GM12892 (cell line): ENCODE results near the gene PABPN1.
"Not testable (repeated sequence)": the region's sequence is repeated elsewhere in the genome, so short reads cannot be mapped to it uniquely, and the experiment has no call there.

ENCODE experiments used
- DNase-seq: peaks from one replicate; pipeline ENCODE4 v3.0.0; 2011; ENCODE audit not compliant: insufficient read length
- FAIRE-seq: peaks from 2 replicates; lab custom pipeline; 2011; peaks lifted over from hg19 to GRCh38; lab: Jason Lieb, UNC
- POLR2A ChIP-seq: IDR thresholded peaks from 2 replicates; pipeline ENCODE4 v1.6.1; 2011; ENCODE audit warnings: low read depth, low read length, control low read depth
- POLR2AphosphoS5 ChIP-seq: IDR thresholded peaks from 2 replicates; pipeline ENCODE4 v1.6.1; 2011; ENCODE audit warnings: low read depth, low read length, control low read depth
- TAF1 ChIP-seq: IDR thresholded peaks from 2 replicates; pipeline ENCODE4 v1.6.1; 2011; ENCODE audit warnings: low read depth, mild to moderate bottlenecking, control low read depth, low read length, borderline replicate concordance

PABPN1 gene

DNA sequence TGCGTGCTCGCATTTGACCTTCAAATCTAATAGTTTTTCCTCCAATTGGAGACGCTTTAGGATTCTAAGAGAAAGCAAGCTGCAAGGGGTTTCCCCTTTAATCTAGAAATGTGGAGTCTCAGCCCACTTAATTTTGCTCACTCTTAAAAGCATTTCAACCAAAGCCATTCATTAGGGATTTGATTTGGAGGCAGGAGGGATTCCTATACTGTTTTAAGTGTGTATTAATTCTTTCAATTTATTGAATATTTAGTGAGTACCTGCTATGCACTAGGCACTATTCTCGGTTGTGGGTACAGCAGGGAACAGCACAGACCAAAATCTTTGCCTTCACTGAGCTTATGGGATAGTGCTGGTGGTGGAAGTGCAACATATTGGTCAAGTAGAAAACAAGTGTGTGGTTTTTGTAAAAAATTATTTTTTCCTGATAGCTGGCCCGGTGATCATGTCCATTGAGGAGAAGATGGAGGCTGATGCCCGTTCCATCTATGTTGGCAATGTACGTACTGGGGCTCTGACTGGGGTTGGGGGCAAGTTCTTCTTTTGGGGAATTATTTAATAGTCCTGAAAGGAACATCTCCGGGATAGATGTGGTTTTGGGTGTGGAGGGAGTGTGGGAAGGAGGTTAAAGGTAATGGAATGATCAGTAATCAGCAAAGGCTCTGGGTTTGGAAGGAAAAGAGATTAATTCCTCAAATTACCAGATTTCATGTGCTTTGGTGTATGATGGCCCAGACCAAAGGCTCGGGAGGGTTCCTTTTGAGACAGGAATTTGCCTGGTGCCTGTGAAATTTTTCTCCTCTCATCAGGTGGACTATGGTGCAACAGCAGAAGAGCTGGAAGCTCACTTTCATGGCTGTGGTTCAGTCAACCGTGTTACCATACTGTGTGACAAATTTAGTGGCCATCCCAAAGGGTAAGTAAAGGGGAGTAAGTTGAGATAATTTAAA is 1.6 kb downstream of the PABPN1 start:
- no peak for FAIRE-seq
- no peak for DNase-seq
- TF ChIP-seq POLR2A, result no peak
- no peak for TF ChIP-seq TAF1
- TF ChIP-seq POLR2AphosphoS5, result no peak

DNA sequence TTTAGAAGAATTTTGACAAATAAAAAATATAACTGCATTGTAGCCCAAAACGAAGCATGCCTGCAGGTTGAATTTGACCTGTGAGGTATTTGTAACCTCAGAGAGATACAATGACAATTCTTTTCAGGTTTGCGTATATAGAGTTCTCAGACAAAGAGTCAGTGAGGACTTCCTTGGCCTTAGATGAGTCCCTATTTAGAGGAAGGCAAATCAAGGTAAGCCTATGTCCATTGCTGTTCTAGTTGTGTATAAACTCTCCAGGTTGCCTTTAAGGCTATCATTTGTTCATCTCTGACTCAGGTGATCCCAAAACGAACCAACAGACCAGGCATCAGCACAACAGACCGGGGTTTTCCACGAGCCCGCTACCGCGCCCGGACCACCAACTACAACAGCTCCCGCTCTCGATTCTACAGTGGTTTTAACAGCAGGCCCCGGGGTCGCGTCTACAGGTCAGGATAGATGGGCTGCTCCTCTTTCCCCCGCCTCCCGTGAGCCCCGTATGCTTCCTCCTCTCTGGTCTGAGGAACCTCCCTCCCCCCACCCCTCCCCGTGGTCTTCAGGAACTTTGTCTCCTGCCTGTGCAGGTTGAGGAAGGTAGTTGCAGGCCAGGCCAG is 2.7 kb downstream of the PABPN1 start:
- DNase-seq, result no peak
- no peak for FAIRE-seq
- no peak for TF ChIP-seq POLR2A
- TF ChIP-seq POLR2AphosphoS5, result no peak
- no peak for TF ChIP-seq TAF1

DNA sequence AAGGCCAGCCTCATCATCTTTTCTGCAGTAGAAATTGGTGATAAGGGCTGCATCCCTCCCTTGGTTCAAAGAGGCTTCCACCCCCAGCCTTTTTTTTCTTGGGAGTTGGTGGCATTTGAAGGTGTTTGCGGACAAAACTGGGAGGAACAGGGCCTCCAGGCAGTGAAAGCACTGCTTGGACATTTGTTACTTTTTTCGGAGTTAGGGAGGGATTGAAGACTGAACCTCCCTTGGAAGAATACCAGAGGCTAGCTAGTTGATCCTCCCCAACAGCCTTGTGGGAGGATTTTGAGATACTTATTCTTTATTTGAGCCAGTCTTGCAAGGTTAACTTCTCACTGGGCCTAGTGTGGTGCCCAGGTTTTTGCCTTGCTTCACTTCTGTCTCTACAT is 3.2 kb downstream of the PABPN1 start:
- TF ChIP-seq POLR2AphosphoS5 (no peak), POLR2A (no peak), TAF1 (no peak)
- no peak for DNase-seq
- FAIRE-seq, result no peak

DNA sequence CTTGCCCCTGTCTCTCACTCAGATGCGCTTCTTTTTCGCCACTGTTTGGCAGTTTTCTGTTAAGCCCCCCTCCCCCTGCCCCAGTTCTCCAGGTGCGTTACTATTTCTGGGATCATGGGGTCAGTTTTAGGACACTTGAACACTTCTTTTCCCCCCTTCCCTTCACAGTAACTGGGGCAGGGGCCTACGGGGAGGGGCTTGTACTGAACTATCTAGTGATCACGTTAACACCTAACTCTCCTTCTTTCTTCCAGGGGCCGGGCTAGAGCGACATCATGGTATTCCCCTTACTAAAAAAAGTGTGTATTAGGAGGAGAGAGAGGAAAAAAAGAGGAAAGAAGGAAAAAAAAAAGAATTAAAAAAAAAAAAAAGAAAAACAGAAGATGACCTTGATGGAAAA is 3.7 kb downstream of the PABPN1 start:
- DNase-seq, result no peak
- TF ChIP-seq POLR2A (no peak), TAF1 (no peak), POLR2AphosphoS5 (no peak)
- no peak for FAIRE-seq

DNA sequence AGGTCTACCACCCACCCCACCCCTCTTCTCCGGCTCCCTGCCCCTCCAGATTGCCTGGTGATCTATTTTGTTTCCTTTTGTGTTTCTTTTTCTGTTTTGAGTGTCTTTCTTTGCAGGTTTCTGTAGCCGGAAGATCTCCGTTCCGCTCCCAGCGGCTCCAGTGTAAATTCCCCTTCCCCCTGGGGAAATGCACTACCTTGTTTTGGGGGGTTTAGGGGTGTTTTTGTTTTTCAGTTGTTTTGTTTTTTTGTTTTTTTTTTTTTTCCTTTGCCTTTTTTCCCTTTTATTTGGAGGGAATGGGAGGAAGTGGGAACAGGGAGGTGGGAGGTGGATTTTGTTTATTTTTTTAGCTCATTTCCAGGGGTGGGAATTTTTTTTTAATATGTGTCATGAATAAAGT is 4.5 kb downstream of the PABPN1 start:
- not testable (repeated sequence) for DNase-seq, FAIRE-seq

DNA sequence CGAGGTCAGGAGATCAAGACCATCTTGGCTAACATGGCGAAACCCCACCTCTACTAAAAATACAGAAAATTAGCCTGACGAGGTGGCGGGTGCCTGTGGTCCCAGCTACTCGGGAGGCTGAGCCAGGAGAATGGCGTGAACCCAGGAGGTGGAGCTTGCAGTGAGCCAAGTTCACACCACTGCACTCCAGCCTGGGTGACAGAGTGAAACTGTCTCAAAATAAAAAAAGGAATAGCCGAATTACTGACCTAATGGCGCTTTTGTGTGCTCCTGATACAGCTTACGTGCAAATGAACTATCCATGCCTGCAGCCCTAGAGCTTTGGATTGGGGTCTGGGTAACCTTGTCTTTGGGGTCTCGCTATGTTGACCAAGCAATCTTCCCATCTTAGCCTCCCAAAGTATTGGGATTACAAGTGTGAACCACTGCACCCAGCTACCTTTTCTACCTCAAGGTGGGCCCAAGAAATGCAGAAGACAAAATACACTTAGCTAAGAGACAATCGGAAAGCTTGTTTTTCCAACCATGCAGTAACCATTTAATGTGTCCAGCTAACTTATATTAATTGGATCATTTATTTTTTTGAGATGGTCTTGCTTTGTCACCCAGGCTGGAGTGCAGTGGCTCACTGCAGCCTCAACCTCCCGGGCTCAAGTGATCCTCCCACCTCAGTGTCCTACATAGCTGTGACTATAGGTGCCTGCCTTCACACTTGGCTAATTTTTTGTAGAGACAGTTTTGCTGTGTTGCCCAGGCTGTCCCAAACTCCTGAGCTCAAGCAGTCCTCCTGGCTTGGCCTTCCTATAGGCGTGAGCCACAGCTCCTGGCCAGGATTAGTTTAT is 5.5 kb downstream of the PABPN1 start:
- DNase-seq (no peak), FAIRE-seq (no peak)
- peak; percentile 52 for TF ChIP-seq POLR2A
- TF ChIP-seq POLR2AphosphoS5, result peak; percentile 74
- no peak for TF ChIP-seq TAF1

DNA sequence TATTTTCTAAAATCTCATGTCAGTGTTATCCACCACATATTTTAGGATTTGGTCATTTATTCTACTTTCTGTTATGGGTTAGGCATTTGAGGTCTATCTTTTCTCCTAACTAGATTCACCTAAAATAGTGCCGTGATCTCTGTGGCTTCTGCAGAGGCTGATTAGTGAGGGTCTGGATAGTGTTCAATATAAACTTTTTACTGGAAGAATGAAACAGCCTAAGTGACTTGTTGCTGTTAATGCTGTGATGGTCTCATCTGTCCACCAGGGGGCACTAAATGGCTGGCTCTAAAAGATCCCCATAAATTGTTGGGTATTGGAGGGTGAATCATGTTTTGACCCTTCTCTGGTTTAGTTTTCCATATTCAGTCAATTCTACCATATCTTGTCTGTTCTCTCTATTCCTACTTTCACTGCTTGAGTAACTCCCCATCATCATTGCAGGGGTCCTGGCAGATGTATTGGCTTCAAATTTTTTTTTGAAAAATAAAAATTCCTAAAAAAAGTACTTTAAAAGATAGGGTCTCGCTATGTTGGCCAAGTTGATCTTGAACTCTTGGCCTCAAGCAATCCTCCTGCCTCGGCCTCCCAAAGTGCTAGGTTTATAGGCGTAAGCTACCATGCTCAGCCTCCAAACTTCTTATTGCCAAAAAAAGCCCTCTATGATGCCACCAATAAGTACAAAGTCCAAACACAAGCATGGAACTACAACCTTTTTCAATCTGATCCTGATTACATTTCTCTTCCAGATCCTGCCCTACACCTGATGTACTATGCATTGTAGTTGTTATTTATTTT is 6.9 kb downstream of the PABPN1 start:
- TF ChIP-seq TAF1, result no peak
- TF ChIP-seq POLR2AphosphoS5, result no peak
- TF ChIP-seq POLR2A, result no peak; the same call in 1 of the 2 replicates
- FAIRE-seq (peak; percentile 38), DNase-seq (no peak)

DNA sequence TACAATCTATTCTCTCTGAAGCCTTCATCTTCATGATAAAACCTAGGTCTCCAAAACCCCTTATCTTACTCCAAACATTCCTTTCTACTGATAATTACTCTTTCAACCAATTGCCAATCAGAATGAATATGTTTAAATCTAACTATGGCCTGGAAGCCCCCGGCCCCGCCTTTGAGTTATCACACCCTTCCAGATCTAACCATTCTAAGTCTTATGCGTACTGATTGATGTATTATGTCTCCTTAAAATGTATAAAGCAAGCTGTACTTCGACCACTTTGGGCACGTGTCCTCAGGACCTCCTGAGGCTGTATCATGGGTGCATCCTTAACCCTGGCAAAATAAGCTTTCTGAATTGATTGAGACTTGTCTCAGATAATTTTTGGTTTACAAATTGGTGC is 14.4 kb downstream of the PABPN1 start:
- DNase-seq (no peak), FAIRE-seq (no peak)
- TF ChIP-seq POLR2AphosphoS5, result no peak
- no peak for TF ChIP-seq TAF1
- TF ChIP-seq POLR2A, result no peak

DNA sequence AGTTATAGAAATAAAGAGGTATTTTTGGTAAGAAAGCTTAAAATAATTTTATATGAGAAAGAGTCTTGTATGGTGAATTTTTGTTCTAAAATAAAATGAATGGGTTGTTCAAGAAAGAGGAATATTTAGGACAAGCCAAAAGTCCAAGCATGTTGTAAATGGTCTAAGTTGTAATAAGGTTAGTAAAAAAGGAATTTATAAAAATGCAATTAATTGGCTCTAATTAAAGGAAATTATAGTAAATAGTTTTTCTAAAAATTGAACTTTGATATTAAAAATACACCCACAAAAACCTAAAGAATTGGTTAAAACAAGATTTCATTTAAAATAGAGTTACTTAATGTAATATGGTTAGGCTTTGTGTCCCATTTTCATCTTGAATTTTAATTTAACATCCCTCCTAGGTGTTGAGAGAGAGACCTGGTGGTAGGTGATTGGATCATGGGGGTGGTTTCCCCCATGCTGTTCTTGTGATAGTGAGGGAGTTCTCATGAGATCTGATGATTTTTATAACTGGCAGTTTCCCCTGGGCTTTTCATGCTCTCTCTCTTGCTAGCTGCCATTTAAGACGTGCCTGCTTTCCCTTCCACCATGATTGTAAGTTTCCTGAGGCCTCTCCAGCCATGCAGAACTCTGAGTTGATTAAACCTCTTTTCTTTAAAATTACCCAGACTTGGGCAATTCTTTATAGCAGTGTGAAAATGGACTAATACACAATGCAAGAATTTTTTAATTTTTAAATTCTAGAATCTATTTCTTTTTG is 18.4 kb downstream of the PABPN1 start:
- FAIRE-seq (no peak), DNase-seq (no peak)
- no peak for TF ChIP-seq POLR2A
- no peak for TF ChIP-seq TAF1
- no peak for TF ChIP-seq POLR2AphosphoS5

DNA sequence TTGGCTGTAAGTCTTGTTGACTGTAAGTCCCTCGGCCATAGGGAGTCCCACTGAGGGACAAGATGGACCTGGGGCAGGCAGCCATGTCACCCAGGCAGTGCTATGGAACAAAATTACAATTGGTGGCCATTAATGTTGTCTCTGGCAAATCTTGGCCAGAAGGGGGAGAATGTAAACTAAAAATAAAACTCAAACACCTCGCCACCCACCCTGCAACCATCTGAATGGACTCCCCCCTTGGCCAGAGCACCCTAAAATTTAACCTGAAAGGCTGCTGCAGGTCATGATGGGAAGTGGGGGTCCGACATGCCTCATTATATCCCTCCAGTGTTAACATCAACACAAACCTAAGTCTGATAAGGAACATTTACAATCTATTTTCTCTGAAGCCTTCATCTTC is 23.2 kb downstream of the PABPN1 start:
- DNase-seq, result no peak
- TF ChIP-seq POLR2A, result no peak
- no peak for TF ChIP-seq POLR2AphosphoS5
- no peak for TF ChIP-seq TAF1

DNA sequence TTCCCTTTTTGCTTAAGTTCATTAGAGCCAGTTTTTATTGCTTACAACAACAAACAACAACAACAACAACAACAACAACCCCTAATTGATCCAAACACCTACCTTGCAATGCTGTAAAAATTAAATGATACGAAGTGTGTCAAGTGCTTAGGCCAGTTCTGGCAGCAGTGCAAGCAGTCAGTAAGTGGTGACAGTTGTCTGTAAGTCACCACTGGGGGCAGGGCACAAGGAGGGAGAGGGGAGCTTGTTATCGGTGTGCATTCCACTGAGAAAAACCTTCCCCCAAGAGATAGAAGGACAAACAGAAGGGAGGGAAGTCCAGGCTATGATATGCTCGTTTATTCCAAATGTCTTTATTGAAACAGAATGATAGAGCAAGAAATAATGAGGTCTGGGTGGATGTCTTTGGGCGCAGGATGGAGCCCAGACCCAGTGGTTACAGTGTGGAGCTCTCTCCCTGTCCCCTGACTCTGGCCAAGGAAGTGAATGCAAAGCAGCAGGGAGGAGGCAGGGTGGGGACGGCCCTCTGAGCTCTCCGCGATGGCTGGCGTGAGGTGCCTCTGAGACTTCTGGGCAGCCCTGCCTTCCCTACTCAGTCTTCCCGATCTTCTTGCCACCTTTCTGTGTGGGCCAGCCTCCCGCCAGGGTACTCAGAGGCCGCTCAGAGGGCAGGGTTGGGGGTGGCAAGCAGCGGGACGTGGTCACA is 24.9 kb downstream of the PABPN1 start:
- TF ChIP-seq POLR2A, result no peak
- TF ChIP-seq POLR2AphosphoS5, result no peak
- no peak for TF ChIP-seq TAF1
- FAIRE-seq, result no peak

More for the DNA sequence above, 23.2 kb downstream of the PABPN1 start:
- no peak for FAIRE-seq

More for the DNA sequence above, 24.9 kb downstream of the PABPN1 start:
- no peak for DNase-seq
